ENCODE results near the gene B4GALNT1.

DNA sequence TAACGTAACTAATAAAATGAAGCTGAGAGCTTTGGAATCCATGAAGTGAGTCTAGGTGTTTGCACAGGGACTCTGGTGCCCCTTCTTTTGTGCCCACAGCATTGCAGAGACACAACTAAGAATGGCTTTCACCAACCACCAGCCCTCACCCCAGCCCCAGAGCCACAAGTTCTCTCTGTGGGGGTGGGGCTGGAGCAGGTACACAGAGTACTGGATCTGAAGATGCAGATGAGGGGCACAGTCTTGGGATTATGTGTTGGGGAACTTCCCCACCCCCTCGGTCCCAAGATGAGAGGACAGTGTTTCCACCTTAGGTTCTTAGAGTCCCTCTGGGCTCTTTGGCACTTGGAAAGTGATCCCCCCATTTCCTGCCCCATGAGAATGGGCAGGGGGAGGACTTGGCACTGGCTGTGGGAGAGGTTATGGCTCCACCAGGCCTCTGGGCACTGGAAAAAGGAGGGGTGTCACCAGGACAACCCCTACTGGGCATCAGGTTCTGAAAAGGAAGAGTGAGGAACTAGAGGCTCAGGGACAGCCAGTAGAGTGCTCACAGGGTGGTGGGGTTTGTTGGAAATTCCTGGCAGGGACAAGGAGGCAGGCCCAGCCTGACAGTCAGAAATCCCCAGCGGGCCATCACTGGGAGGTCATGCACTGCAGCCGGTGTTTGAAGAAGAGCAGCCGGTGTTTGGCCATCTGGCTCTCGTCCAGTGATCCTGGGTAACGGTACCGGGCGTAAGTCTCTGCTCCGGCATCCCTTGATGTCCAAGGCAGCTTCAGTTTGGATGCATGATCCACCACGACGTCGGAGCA lies 6.7 kb downstream of the B4GALNT1 start:
- TF ChIP-seq CTCF (IDR thresholded peaks at IDR 0.05) (no peak), POLR2A (IDR thresholded peaks at IDR 0.05) (no peak), POLR2AphosphoS5 (IDR thresholded peaks at IDR 0.05) (no peak)
